ENCODE data around the gene PCBP3.
A peak's percentile ranks its signal among the peaks of the same experiment; 100 is the strongest.
"Not testable (repeated sequence)": the region's sequence is repeated elsewhere in the genome, so short reads cannot be mapped to it uniquely, and the experiment has no call there.

Gene PCBP3

DNA sequence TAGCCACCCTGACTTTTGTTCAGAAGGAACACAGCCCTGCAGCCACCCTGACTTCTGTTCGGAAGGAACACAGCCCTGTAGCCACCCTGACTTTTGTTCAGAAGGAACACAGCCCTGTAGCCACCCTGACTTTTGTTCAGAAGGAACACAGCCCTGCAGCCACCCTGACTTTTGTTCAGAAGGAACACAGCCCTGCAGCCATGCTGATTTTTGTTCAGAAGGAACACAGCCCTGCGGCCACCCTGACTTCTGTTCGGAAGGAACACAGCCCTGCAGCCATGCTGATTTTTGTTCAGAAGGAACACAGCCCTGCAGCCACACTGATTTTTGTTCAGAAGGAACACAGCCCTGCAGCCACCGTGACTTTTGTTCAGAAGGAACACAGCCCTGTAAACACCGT is 208.9 kb downstream of the PCBP3 start:
- DNase-seq: not testable (repeated sequence)

DNA sequence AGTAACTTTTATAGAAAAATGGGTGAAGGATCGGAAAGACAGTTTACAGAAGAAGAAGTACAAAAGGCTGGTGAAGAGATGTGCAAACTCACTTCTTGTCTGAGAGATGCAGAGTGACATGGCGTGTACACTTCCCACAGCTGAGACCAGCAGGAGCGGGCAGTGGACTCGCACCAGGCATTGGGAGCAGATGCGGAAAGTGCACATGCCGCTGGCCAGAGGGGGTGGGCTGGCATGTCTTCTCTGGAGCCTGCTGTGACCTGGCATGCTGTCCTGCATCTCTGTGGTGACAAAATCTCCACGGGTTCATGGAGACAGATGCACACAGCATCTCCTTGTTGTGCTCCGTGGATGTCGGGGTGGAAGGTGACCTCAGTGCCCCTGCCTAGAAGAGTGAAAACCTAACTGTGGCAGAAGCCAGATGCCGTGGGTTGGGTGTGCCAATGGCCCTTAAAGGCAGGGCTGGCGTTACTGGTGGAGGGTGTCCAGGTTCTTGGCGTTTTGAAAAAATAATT is 209.4 kb downstream of the PCBP3 start:
- DNase-seq: no peak

DNA sequence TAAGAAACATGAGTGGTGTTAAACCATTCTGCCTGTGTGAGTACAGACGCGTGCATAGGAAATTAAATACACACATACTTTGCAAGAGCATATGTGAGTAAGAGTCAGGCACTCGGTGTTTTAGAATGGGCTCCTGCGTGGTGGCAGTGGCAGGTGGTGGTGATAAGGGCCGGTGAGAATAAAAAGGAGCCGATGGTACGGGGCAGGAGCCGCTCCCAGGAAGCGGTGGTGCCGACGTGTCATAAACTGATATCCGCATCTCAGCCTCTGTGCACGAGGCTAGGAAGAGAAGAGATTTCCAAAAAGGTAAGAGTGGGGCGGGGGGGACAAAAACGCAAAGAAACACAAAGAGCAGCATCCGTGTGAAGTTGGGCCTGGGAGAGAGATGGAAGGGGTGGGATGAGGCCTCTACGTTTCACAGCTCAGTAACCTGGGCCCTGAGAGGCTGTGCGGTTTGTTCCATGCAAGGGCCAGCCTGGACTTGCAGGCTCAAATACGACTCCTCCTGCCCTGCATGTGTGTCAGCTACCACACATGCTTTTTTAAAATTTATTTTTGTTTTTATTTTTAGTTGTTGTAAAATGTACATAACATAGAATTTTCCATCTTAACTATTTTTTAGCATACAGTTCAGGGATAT is 210.3 kb downstream of the PCBP3 start:
- peak; percentile 3 for DNase-seq

DNA sequence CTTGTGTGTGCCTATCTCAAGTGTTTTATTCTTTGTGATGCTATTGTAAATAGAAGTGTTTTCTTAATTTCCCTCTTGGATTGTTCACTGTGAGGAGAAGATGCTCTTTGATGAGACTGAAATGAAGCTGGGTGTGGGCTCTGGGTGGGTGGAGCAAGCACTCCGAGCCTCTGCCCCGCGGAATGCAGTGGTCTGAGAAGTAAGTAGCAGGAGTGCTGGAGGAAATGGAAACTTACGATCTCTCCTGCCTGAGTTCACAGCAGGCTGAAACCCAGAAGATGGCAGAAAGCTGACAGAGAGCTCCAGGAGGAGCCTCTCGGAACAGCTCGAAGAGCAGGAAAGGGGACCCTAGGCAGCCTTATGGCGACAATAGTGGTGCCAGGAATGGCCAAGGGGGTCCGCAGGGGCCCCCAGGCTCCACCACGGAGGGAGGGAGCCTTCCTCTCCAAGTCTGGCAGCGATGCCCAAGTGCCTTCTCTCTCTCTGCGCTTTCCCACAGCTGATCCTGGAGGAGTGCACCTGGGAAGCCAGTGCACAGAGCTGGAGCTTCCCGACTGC is 211.2 kb downstream of the PCBP3 start:
- DNase-seq: no peak

DNA sequence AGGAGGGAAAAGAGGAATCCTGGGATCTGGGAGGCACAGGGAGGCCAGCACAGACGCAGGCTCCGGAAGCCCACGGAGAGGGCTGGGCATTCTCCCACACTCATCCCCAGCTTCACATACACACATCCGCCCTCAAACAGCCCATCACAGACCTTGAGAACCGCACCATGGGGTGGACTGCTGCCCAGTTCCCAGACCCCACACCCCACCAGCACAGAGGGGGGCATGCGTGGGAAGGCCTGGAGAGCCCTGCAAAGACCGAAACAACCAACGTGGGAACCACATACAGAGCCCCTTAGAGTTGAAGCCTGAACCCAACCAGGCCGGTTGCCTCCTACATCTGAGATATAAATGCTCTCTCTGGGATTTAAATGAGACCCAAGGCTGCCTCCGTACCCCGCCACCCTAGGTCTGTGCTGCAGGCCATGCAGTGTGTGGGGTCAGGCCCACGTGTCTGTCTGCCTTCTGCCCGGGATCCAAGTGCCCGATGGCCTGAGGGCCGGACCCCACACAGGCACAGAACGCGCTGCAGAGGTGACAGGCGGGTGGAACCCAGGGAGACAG is 211.8 kb downstream of the PCBP3 start:
- no peak for DNase-seq

DNA sequence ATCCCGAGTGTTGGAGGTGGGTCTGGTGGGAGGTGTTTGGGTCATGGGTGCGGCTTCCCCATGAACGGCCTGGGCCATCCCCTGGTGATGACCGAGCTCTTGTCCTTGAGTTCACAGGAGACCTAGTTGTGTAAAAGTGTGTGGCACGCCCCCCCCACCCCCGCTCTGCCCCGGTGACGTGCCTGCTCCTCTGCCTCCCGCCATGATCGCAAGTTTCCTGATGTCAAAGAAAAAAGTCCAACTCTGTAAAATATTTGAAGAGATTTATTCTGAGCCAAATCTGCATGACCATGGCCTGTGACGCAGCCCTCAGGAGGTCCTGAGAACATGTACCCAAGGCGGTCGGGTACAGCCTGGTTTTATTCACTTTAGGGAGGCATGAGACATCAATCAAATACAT is 212.9 kb downstream of the PCBP3 start:
- DNase-seq: no peak

DNA sequence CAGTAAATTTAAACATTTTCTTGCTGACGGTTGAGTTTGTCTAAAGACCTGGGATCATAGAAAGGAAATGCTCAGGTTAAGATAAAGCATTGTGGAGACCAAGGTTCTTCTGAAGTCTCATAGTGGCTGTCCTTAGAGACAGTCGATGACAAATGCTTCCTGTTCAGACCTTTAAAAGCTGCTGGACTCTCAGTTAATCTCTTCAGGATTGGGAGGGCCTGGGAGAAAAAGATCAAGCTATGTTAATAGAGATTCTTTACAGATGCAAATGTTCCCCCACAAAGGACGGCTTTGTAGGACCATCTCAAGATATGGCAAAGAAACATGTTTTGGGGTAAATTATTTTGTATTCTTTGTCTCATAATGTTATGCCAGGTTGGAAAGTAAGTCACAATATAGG is 213.4 kb downstream of the PCBP3 start:
- DNase-seq: no peak

DNA sequence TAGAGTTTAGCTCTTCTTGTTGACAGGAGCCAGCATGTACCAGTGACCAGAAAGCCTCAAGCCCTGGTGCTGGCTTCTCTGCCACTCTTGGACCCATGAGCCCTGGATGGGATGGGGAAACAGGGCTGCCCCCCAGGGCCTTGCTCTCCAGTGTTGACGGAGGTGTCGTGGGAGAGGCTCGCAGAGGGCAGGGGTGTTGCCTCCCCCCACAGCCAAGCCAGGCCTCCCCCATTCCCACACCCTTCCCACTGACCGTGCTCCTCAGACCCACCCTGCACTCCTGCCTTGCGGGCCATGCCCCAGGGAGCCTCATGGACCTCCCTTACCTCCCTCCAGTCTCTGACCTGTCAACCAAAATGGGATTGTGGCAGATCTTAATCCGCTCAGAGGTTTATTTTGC is 214.2 kb downstream of the PCBP3 start:
- no peak for DNase-seq

DNA sequence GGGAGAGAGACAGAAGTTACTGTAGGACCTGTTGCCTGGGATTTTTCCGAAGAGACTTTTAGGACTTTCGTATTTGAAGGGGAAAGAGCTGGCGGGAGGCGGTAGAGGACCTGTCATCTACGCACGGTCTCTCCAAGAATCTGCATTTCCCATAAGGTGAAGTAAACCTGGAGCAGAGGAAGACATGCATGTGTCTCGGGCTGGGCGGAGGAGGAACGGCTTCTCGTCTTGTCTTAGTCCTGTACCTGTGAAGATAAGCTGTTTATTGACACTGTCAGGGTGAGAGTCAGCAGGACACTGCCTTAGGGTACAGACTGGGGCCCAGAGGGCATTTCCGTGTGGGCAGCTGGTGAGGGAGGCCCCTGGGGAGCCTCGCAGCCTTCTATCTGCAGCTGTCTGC is 214.7 kb downstream of the PCBP3 start:
- DNase-seq: no peak

DNA sequence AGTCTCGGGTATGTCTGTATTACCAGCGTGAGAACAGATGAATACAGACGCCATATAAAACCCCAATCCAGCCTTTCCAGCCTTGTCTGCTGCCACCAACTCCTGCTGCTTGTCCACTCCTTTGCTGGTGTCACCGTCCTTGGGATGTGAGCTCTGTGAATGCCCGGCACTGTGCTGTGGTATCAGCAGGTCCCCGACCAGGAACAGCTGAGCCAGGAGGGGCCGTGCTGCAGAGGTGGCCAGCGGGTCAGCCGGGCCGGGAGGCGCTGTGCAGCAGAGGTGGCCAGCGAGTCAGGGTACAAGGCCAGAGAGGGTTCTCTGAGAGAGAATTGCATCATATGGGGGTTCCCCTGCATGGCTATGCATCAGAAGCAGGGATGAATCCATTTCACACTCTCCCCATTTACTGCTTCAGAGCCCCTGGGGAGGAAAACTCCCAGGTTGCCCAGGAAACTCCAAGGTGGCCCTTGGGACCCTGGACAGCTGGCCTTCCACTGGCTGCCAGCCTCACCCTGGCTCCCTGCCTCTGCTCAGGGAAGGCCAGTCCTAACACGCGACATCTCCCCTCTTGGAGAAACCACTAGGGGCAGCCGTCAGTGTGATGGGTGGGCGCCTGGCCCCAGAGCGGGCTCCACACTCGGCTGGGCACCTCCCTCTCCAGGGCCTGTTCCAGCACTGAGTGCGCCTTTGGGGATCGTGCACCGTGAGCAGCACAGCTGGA is 215.7 kb downstream of the PCBP3 start:
- DNase-seq: no peak

DNA sequence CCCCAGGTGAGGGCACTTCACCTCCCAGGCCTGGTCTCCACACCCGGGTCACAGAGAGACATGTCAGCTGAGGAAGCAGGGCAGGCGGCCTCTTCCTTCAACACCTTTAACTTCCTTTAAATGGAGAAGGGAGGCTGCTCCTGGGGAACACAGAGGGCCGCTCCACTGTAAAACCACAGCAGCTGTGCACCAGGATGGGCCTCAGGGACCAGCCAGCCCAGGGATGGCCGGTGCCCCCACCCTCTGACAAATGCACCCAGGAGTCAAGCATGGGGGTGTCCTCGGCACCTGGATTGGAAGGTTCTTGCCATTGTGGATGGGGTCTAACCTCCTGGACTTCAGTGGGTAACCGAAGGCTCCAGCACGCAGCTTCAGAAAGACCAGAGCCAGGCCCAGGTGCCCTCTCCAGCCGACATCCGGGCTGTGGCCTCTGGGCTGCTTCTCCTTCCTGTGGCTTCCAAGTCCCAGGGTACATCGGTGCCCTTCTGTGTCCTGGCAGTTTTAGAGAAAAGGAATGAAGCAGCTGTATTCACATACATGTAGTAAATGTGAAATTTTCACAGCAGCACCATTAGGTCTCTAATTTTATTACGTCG is 216.3 kb downstream of the PCBP3 start:
- no peak for DNase-seq

DNA sequence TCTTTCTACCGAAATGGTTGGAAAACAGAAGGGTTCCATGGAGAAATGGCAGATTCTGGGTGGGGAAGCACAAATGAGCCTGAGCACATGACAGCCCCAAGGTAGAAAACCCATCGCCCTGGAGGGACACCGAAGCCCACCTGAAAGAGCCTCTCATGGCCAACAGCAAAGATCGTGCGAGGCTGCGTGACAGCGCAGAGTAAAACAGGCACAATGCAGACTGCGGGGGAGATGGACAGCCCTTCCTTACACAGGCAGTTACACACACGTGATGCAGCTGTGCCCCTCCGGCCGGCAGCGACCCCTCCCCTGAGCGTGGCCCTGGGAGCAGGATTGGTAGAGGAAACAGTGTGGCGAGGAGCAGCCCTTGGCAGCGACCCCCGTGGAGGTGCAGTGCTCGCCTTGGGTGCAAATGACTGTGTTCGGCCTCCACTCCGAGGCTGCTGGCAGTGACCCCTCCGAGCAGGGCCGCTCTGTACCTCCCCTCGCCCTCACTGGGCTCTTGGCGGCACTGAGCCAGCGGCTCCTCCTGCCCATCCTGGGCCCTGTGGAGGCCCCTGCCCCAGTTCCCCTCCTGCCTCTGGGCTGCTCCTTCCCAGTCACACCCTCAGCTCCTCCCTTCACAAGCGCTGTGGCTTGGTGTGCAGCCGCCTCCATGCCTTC is 217.1 kb downstream of the PCBP3 start:
- DNase-seq: peak; percentile 40

DNA sequence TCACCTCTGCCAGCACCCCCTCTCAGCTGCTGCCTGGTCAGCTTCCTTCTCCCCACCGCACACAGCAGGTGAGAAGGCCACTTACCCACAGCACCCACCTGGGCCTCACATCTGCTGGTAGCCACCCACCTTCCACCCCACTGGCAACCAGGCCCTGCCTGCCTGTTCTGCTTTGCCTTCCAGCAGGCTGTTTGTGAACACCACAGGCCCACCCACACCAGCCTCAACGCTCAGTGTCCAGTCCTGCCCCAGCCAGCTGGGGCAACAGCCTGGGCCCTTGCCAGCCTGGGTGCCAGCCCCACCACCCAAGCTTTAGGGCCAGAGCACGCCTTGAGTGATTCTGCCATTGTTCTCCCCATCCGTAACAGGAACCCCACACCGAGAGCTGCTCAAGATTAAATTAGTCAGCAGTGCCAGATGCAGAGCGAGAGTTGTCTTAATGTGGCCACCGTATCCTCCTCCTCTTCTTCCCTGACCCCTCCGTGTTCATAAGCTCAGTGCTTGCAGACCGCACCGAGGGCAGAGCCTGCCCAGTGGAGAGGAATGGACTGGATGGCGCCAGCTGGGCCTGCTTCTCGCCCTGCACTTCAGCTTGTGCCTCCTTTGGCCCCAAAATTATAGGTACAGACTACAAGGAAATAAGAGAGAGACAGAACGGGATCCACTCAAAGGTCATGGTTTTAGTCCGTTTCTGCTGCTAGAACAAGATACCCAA is 217.8 kb downstream of the PCBP3 start:
- peak; percentile 40 for DNase-seq

DNA sequence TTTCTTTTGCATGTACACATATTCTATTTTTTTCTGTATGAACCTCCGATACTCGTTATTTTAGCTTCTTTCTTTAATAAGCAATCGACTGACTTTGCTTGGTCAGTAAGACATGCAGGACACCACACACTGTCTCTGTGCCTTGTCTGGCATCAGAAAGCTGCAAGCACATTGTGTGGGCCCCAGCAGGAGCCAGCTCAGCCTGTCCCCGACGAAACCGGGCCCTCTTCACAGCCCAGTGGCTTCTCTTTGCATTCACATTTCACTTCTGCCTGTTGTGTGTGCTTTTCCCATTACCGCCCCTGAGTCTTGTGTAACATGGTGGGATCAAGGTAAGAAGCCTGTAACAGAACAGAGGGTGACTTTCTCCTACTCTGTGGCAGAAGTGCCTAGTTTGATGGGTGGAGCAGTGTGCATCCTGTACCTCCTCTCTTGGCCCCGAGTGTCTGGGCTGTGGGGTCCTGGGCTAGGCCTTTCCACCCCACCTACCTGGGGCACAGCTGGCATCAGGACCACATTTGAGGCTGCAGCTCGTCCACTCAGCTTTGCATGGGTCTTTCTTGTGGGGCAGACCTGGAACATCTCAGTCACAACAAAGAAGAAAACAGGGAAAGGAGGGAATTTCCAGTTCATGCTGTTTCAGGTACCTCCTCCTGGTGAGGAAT is 219.2 kb downstream of the PCBP3 start:
- peak; percentile 28 for DNase-seq

DNA sequence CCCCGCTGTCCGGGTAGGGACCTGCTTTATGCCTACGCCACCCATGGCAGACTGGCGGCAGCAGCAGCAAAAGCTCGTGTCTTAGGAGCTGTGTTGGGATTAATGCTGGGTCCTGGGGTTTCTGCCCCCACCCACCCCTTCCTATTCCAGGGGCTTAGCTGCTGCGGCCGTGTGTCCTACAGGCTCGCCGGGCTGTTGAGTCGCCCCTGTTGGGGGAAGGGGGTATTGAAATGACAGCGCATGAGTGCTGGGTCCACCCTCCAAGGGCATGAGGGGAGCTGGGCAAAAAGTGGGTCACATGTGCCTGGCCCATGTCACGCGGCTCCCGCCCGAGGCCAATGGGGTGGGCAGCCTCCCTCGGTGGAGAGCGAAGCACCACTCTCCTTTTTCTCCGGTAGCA is 219.7 kb downstream of the PCBP3 start:
- DNase-seq: peak; percentile 55

DNA sequence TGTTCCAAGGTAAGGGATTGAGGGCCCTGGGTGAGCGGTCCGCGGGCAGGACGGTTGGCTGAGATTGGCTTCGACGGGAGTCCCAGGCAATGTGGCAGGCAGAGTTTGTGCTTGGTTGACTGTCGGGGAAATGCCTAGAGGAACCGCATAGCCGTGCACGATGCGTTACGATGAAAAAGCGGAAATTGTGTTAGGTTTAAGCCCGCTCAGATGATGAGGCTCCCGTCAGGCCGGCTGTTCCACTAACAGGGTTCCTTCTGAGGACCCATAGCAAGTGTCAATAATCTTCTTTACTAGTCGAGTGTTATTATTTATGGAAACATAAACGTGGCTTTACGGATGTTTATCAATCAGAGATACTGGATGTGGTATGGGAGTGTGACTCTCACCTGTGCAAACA is 220.2 kb downstream of the PCBP3 start:
- no peak for DNase-seq

DNA sequence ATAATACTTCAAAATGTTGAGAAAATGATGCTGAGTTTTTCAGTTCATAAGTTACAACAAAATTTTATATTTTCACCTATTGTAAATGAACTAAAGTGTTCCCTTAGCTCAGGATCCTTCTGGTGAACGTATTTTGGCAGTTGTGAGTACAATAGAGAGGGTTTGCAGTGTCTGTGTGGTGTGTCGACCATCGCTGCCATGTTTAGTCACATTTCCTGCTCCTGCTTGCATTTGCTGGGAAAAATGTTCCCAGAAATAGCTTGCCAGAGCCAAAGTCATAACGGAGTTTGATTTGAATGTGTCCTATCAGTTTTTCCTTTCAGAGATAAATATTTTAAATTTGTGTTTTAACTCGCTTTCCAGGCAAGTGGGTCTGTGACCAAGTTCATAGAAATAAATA is 220.9 kb downstream of the PCBP3 start:
- no peak for DNase-seq

DNA sequence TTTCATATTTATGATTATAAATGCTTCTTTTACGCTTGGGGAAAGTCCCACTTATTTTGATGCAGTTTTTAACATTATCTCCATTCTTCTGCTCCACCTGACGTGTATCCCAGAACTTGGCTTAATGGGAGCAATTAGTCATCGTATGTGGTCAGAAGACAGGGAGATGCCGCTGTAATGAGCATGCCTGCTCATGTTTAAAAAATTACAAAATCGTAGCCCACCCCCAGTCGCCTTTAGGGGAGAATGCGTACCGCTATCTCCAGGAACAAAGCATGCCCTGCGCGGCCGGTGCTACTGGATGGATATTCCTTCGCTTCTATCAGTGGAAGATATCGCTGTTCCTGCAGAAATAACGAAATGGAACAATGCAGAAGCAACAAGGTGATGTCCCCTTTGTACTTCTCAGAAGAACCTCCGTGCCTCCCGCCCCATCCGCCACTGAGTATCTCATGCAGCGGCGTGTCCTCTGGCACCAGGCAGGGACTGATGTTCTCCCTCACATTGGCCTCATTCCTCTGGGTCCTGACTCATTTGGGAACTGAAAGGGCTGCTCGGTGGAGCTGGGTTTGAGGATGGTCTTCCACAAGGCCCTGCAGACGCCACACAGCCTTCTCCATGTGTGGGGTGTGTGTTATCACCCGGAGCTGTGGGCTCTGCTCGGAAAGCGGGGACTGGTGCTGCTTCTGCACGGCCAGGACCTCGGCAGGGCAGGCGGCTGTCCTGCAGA is 221.7 kb downstream of the PCBP3 start:
- peak; percentile 29 for DNase-seq

DNA sequence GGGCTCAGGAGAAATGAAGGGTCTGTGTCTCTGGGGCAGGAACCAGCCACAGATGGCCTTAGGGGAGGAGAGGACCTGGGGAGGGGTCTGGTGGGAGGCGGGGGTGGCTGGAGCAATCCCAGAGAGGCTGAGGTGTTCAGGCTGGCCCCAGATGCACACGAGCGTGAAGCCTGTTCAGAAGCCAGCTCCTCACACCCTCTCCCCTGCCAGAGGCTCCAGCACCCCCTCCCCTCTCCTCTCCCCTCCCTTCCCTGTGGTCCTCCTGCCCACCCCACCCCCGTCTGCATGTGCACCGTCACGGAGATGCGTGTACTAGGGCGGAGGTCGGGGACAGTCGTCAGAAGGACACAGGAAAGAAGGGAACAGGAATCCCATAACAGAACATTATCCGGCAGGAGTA is 223.0 kb downstream of the PCBP3 start:
- no peak for DNase-seq

DNA sequence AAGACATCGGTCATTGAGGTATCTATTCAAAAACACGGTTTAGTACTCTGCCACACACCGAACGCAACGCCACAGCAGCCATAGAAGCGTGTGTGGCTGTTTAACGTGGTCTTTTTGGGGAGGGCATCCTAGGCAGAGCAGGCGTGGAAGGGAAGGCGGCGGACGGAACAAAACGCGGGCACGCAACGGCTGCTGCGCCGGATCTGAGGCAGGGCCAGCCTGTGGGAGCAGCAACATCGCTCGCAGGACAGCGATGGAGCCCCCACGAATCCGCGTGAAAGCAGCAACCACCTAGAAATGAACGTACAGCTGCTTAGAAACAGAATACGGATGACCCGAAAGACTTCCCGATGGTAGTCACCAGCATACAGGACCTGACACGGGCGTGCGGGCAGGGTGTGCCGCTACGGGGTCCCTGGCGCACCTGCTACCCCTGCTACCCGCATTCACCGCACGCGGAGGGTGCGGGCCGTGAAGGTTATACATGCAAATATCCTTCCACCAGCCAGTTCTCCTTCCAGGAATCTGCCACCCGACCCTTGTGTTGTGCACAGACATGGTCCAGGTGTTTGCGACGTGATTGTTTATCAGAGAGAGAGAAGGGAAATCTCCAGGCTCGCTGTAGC is 223.6 kb downstream of the PCBP3 start:
- no peak for DNase-seq

DNA sequence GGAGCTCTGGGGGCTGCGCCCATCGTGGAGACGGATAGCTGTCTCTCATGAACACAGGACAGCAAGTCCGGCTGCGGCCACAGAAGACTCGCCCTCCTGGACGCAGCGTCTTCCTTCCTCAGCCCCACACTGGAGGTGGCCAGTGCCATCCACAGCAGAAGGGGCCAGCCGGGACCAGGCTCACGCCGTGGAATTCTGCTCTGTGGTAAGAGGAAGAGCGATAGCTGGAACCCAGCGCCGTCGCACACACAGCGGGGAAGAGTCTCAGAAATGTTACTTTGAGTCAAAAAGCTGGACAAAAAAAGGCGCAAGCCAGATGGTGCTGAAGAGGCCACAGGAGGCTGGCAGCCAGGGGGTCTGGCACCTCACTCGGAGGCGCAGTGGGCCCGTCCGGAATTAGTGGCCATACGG is 224.2 kb downstream of the PCBP3 start:
- no peak for DNase-seq

All from retina (tissue), 1 donor.